ENCODE measurements around the gene AK9.

DNA sequence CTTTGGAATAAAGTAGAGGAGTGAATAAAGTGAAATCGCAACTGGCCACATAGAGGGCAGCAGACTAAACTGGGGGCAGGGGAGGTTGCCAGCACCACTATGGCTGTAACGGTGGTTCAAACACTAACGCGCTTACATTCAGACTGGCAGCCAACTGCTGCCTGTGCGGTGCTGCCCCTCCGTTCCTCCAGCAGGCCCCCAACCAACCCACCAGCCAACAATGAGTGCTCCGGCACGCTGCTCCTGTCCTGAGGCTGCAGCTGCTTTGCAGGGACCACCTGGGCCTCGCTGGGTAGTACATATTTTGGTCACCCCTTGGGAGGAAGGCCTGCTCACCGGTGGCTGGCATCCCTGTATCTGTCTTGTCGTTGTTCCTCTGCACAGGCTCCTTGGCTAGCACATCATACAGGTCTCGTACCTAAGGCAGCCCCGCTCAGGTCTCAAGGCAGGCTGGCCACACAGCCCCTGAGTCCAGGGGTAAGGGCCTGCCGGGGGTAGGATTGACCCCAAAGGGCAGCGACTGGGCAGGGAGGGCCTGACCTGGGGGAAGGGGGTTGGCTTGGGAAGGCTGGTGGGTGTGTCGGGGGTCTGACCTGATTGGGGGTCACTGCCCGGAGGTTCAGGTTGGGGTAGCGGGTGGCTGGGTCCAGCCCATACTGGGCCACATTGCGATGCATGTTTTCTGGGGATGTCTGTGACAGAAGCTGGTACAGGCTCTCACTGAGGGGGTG, 241.8 kb downstream of the AK9 start:
- TF ChIP-seq SP1 (IDR thresholded peaks at IDR 0.05) (no peak), SUZ12 (IDR thresholded peaks at IDR 0.05) (no peak), BHLHE40 (IDR thresholded peaks at IDR 0.05; ENCODE audit: borderline replicate concordance) (no peak), FOXM1 (IDR thresholded peaks at IDR 0.05; ENCODE audit: borderline replicate concordance) (no peak), LEF1 (IDR thresholded peaks at IDR 0.05; ENCODE audit: borderline replicate concordance) (no peak), FOXK2 (IDR thresholded peaks at IDR 0.05) (no peak)
